Renal cortex interstitium (tissue), 11 donors: ENCODE measurements around the gene PIGK. TPM values are rescaled to one million over a fixed set of nuclear protein-coding genes. Genes with fewer than 3 reads are reported as not detected.

Source experiments
- DNase-seq, 11 donors: peaks; one replicate each; pipeline ENCODE4 v3.0.0-alpha.2; 2013; ENCODE audit warnings: low read depth in 9 of 11, low spot score in 4 of 11; ENCODE audit errors: extremely low read depth in 1 of 11
- polyA plus RNA-seq, 3 donors: library from polyadenylated mRNA; unstranded; fragments of 120-200 nt; gene quantifications; one replicate each; pipeline ENCODE4 v1.2.1, GENCODE V29; 2013; ENCODE audit not compliant: insufficient read length in 3 of 3

The PIGK gene
- polyA plus RNA-seq, 3 donors, result 42.3 to 49.0 (median 43.9) TPM

GRCh38 chr1:77063118-77063517 lies 156.1 kb downstream of the PIGK start:
- DNase-seq, result no peak

- DNase-seq, result no peak
Observed at GRCh38 chr1:77061162-77061561, 158.1 kb downstream of the PIGK start.

- no peak for DNase-seq
Observed at GRCh38 chr1:77060000-77060399, 159.2 kb downstream of the PIGK start.

GRCh38 chr1:77057994-77058585 lies 161.1 kb downstream of the PIGK start:
- DNase-seq, result no peak

- DNase-seq, result no peak
Observed at GRCh38 chr1:77056525-77056924, 162.7 kb downstream of the PIGK start.

- no peak for DNase-seq
Observed at GRCh38 chr1:77051425-77051824, 167.8 kb downstream of the PIGK start.

- DNase-seq, result no peak
Observed at GRCh38 chr1:77048615-77049005, 170.6 kb downstream of the PIGK start.

- no peak for DNase-seq
Observed at GRCh38 chr1:77047978-77048614, 171.1 kb downstream of the PIGK start.

- DNase-seq, result no peak
Observed at GRCh38 chr1:77047575-77047974, 171.7 kb downstream of the PIGK start.

- DNase-seq, result no peak
Observed at GRCh38 chr1:77044133-77044849, 174.9 kb downstream of the PIGK start.

GRCh38 chr1:77040826-77041225 lies 178.4 kb downstream of the PIGK start:
- DNase-seq, result no peak

GRCh38 chr1:77039739-77040138 lies 179.5 kb downstream of the PIGK start:
- DNase-seq, result no peak

GRCh38 chr1:77039111-77039510 lies 180.1 kb downstream of the PIGK start:
- no peak for DNase-seq

Other genes with a start within 250 kb of the PIGK start
- 1 to 10 TPM; 3.7 to 4.0 (median 4.0) TPM for gene AK5, start 62.6 kb upstream of the PIGK start, polyA plus RNA-seq